Esophagus muscularis mucosa (tissue), 3 donors: ENCODE data around the gene RAB22A.

ENCODE experiments used
- CTCF ChIP-seq, 3 experiments: fragments of 200-600 bp in 2 of 3; fragments of 450-650 bp in 1 of 3; sonication (generic) in 2 of 3; IDR thresholded peaks; one replicate each; pipeline ENCODE4 v1.5.1; 2017 to 2019; ENCODE audit warnings: antibody characterized with exemption in 3 of 3, mild to moderate bottlenecking in 2 of 3, moderate library complexity in 1 of 3
- POLR2A ChIP-seq: fragments of 450-650 bp; IDR thresholded peaks from one replicate; pipeline ENCODE4 v1.6.1; 2017; ENCODE audit warnings: antibody characterized with exemption, moderate library complexity, mild to moderate bottlenecking, low read depth

GRCh38 chr20:58296051-58296837 is 13.3 kb upstream of the RAB22A start:
- no peak for TF ChIP-seq POLR2A
- TF ChIP-seq CTCF (IDR thresholded peaks at IDR 0.05): no peak
